ENCODE data around the gene DOCK11.

DNA sequence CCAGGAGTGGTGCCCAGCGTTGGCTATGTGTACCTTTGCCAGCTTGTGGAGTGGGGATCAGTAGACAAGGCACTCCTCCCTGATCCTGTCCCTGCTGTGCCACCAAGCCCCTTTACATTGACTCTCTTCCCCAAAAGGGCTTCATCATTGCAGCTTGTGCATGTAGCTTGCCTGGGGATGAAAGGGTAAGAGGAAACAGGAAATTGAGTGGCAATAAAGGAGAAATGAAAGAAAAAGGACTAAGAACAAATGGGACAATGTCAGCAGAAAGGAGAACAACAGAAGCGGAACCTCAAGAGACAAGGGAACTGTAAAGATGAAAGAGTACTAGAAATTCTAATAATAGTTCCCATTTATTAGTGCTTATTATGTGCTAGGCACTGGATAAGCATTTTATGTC is 223.1 kb downstream of the DOCK11 start:
- TF ChIP-seq, protein P1, sequence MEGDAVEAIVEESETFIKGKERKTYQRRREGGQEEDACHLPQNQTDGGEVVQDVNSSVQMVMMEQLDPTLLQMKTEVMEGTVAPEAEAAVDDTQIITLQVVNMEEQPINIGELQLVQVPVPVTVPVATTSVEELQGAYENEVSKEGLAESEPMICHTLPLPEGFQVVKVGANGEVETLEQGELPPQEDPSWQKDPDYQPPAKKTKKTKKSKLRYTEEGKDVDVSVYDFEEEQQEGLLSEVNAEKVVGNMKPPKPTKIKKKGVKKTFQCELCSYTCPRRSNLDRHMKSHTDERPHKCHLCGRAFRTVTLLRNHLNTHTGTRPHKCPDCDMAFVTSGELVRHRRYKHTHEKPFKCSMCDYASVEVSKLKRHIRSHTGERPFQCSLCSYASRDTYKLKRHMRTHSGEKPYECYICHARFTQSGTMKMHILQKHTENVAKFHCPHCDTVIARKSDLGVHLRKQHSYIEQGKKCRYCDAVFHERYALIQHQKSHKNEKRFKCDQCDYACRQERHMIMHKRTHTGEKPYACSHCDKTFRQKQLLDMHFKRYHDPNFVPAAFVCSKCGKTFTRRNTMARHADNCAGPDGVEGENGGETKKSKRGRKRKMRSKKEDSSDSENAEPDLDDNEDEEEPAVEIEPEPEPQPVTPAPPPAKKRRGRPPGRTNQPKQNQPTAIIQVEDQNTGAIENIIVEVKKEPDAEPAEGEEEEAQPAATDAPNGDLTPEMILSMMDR (IDR thresholded peaks at IDR 0.05; ENCODE audit: extremely low read depth in 1 of 2, insufficient read depth in 1 of 2, low read depth in 1 of 2, low read length in 2 of 2), result no peak
- TF ChIP-seq POLR2A (IDR thresholded peaks at IDR 0.05; ENCODE audit: low read depth, low read length) (no peak), POLR2AphosphoS5 (IDR thresholded peaks at IDR 0.05; ENCODE audit: insufficient read depth, low read depth, low read length) (no peak), EZH2 (IDR thresholded peaks at IDR 0.05; ENCODE audit: borderline replicate concordance, low read depth, low read length, severe bottlenecking) (no peak), MYC (IDR thresholded peaks at IDR 0.05; ENCODE audit: low read depth, low read length) (no peak), FOS (IDR thresholded peaks at IDR 0.05; ENCODE audit: borderline replicate concordance, insufficient read depth, low read length) (no peak)
